Trophoblast cell (in vitro differentiated cells and primary cell): ENCODE results near the gene SLC26A2.

Experiments
- DNase-seq, 2 donors: peaks; one replicate each; pipeline ENCODE4 v3.0.0-alpha.2; 2016
- H2AFZ ChIP-seq: 2 replicates; pipeline ENCODE4 v1.6.1; 2013; ENCODE audit warnings: low read length, moderate library complexity, mild to moderate bottlenecking; ENCODE audit not compliant: insufficient read depth, poor library complexity
- H2AK5ac ChIP-seq: 2 replicates; pipeline ENCODE4 v1.6.1; 2013; ENCODE audit warnings: mild to moderate bottlenecking, low read length
- H2BK120ac ChIP-seq: 2 replicates; pipeline ENCODE4 v1.6.1; 2013; ENCODE audit warnings: low read length, mild to moderate bottlenecking, moderate library complexity; ENCODE audit not compliant: insufficient read depth, poor library complexity
- H2BK12ac ChIP-seq: 2 replicates; pipeline ENCODE4 v1.6.1; 2013; ENCODE audit warnings: mild to moderate bottlenecking, low read length, moderate library complexity
- H2BK5ac ChIP-seq: 2 replicates; pipeline ENCODE4 v1.6.1; 2013; ENCODE audit warnings: low read length, low read depth, moderate library complexity, mild to moderate bottlenecking; ENCODE audit not compliant: poor library complexity
- H3K14ac ChIP-seq: 2 replicates; pipeline ENCODE4 v1.6.1; 2013; ENCODE audit warnings: mild to moderate bottlenecking, low read length
- H3K18ac ChIP-seq: 2 replicates; pipeline ENCODE4 v1.6.1; 2013; ENCODE audit warnings: mild to moderate bottlenecking, low read length
- H3K23ac ChIP-seq: 2 replicates; pipeline ENCODE4 v1.6.1; 2013; ENCODE audit warnings: low read length
- H3K27ac ChIP-seq: 2 replicates; pipeline ENCODE4 v1.5.1; 2013; ENCODE audit warnings: low read depth, mild to moderate bottlenecking, inconsistent platforms, low read length, moderate library complexity
- H3K27me3 ChIP-seq: 2 replicates; pipeline ENCODE4 v1.6.1; 2013; ENCODE audit warnings: inconsistent platforms, mild to moderate bottlenecking, low read length, moderate library complexity; ENCODE audit not compliant: insufficient read depth
- H3K36me3 ChIP-seq, 2 experiments: 1 replicate in 1 of 2; 2 replicates in 1 of 2; pipeline ENCODE4 v1.6.1; 2013; ENCODE audit warnings: low read length in 2 of 2, mild to moderate bottlenecking in 2 of 2, moderate library complexity in 1 of 2; ENCODE audit not compliant: insufficient read depth in 2 of 2, control insufficient read depth in 1 of 2
- H3K4ac ChIP-seq: 2 replicates; pipeline ENCODE4 v1.6.1; 2013; ENCODE audit warnings: low read depth, mild to moderate bottlenecking, low read length, moderate library complexity
- H3K4me1 ChIP-seq, 2 experiments: 1 replicate in 1 of 2; 2 replicates in 1 of 2; pipeline ENCODE4 v1.6.1; 2013; ENCODE audit warnings: low read length in 2 of 2, mild to moderate bottlenecking in 2 of 2, moderate library complexity in 1 of 2; ENCODE audit not compliant: insufficient read depth in 2 of 2, control insufficient read depth in 1 of 2
- H3K4me2 ChIP-seq: 2 replicates; pipeline ENCODE4 v1.6.1; 2013; ENCODE audit warnings: inconsistent platforms, mild to moderate bottlenecking, low read length, moderate library complexity
- H3K4me3 ChIP-seq: 2 replicates; pipeline ENCODE4 v1.5.1; 2013; ENCODE audit warnings: mild to moderate bottlenecking, low read depth, low read length, inconsistent platforms
- H3K79me1 ChIP-seq: one replicate; pipeline ENCODE4 v1.6.1; 2013; ENCODE audit warnings: low read length
- H3K79me2 ChIP-seq: 2 replicates; pipeline ENCODE4 v1.6.1; 2013; ENCODE audit warnings: low read length, mild to moderate bottlenecking; ENCODE audit not compliant: control insufficient read depth, insufficient read depth, poor library complexity
- H3K9ac ChIP-seq: 2 replicates; pipeline ENCODE4 v1.6.1; 2013; ENCODE audit warnings: mild to moderate bottlenecking, low read length
- H3K9me3 ChIP-seq: 2 replicates; pipeline ENCODE4 v1.6.1; 2013; ENCODE audit warnings: low read depth, mild to moderate bottlenecking, control low read depth, inconsistent platforms, low read length; ENCODE audit not compliant: insufficient read depth
- H4K12ac ChIP-seq: 2 replicates; pipeline ENCODE4 v1.6.1; 2013; ENCODE audit warnings: low read depth, mild to moderate bottlenecking, low read length, moderate library complexity
- H4K8ac ChIP-seq: 2 replicates; pipeline ENCODE4 v1.6.1; 2013; ENCODE audit warnings: low read depth, mild to moderate bottlenecking, low read length, moderate library complexity
- H4K91ac ChIP-seq: one replicate; pipeline ENCODE4 v1.6.1; 2013; ENCODE audit warnings: low read depth, mild to moderate bottlenecking, low read length, moderate library complexity
- WGBS: extraction: QIAGEN DNeasy Blood & Tissue Kit; methylation state at CpG from one replicate; pipeline ENCODE4 v1.1.7; 2013; ENCODE audit warnings: missing lambda C conversion rate; ENCODE audit not compliant: insufficient read length, insufficient coverage; ENCODE audit errors: extremely low coverage; 5-methylcytosine and 5-hydroxymethylcytosine counted together

The SLC26A2 gene

DNA sequence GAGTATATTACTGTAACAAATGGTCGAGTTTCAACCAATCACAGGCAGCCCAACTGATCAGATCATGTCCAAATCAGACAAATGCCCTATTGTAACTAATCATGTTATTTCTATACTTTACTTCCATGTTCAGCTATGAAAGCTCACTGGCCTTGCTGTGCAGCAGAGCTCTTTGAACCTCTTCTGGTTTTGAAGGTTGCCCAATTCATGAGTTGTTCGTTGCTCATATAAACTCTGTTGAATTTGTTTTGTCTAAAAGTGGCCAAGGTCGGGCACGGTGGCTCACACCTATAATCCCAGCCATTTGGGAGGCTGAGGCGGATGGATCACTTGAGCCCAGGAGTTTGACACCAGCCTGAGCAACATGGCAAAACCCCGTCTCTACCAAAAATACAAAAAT lies 37.6 kb upstream of the SLC26A2 start:
- Histone ChIP-seq H2AFZ (no peak overlapping the region), H3K18ac (no peak overlapping the region), H4K8ac (no peak overlapping the region), H3K4ac (no peak overlapping the region), H3K36me3 (no peaks in the 10 kb centered on the region), H3K79me2 (no peaks in the 10 kb centered on the region), H3K14ac (no peak overlapping the region), H3K27ac (no peak overlapping the region), H3K9me3 (no peaks in the 10 kb centered on the region), H3K23ac (no peak overlapping the region), H2BK120ac (no peak overlapping the region), H3K79me1 (no peaks in the 10 kb centered on the region), H3K4me3 (no peak overlapping the region), H4K91ac (no peak overlapping the region), H4K12ac (no peak overlapping the region), H3K27me3 (no peaks in the 10 kb centered on the region), H2AK5ac (no peak overlapping the region), H2BK5ac (no peak overlapping the region), H2BK12ac (no peak overlapping the region), H3K4me2 (no peak overlapping the region), H3K4me1 (no peaks in the 10 kb centered on the region), H3K9ac (no peak overlapping the region)
- WGBS, result no CpG with 5 or more reads among the region's 6 CpGs
- DNase-seq, result no peak

DNA sequence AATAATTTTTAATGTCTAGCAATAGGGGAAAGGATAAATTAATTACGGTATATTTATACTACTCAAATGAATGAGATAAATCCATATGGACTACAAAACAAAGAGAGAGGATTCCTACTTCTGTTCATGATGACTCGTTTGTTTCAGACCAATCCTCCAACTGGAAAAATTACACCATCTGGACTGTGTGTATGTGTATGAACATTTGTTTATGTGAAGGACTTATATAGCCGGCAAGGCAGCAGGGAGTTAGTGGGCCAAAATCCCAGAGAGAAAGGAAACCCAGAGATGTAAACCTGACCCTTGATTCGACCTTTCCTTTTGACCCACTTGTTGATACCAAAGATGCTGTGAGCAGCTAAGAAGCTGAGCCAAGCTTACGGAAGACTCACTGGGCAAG lies 36.1 kb upstream of the SLC26A2 start:
- no peaks in the 10 kb centered on the region for H3K27me3 ChIP-seq
- no peaks in the 10 kb centered on the region for H3K36me3 ChIP-seq
- H2AK5ac ChIP-seq, result no peak overlapping the region
- no peak overlapping the region for H3K18ac ChIP-seq
- no peak overlapping the region for H4K91ac ChIP-seq
- no peak overlapping the region for H3K9ac ChIP-seq
- no peak overlapping the region for H3K27ac ChIP-seq
- DNase-seq, result no peak
- H4K12ac ChIP-seq, result no peak overlapping the region
- H3K9me3 ChIP-seq, result no peaks in the 10 kb centered on the region
- H4K8ac ChIP-seq, result no peak overlapping the region
- no peak overlapping the region for H2AFZ ChIP-seq
- no peak overlapping the region for H3K4me3 ChIP-seq
- no CpG with 5 or more reads among the region's 5 CpGs for WGBS
- no peaks in the 10 kb centered on the region for H3K79me1 ChIP-seq
- H2BK12ac ChIP-seq, result no peak overlapping the region
- peak overlapping the region; percentile 21 for H3K23ac ChIP-seq
- no peak overlapping the region for H3K4me2 ChIP-seq
- H2BK120ac ChIP-seq, result no peak overlapping the region
- H3K4ac ChIP-seq, result no peak overlapping the region
- H3K14ac ChIP-seq, result no peak overlapping the region
- H2BK5ac ChIP-seq, result no peak overlapping the region
- no peaks in the 10 kb centered on the region for H3K79me2 ChIP-seq
- no peaks in the 10 kb centered on the region for H3K4me1 ChIP-seq

GRCh38 chr5:149930043-149930748 lies 30.4 kb upstream of the SLC26A2 start:
- no peaks in the 10 kb centered on the region for H3K9me3 ChIP-seq
- H2BK5ac ChIP-seq, result no peak overlapping the region
- no peak overlapping the region for H4K8ac ChIP-seq
- peak in 1 of 2 donors; percentile 15 for DNase-seq
- no peak overlapping the region for H2BK12ac ChIP-seq
- no peaks in the 10 kb centered on the region for H3K27me3 ChIP-seq
- H2BK120ac ChIP-seq, result no peak overlapping the region
- no peak overlapping the region for H2AK5ac ChIP-seq
- no peak overlapping the region for H4K12ac ChIP-seq
- no peaks in the 10 kb centered on the region for H3K79me2 ChIP-seq
- no peaks in the 10 kb centered on the region for H3K79me1 ChIP-seq
- H3K36me3 ChIP-seq, result no peaks in the 10 kb centered on the region
- no peak overlapping the region for H4K91ac ChIP-seq
- no CpG with 5 or more reads among the region's 6 CpGs for WGBS
- H3K23ac ChIP-seq, result no peak overlapping the region
- H3K18ac ChIP-seq, result no peak overlapping the region
- no peak overlapping the region for H3K4me3 ChIP-seq
- no peak overlapping the region for H3K9ac ChIP-seq
- H3K27ac ChIP-seq, result no peak overlapping the region
- H2AFZ ChIP-seq, result no peak overlapping the region
- no peak overlapping the region for H3K14ac ChIP-seq
- H3K4me1 ChIP-seq, result no peaks in the 10 kb centered on the region
- H3K4me2 ChIP-seq, result no peak overlapping the region
- H3K4ac ChIP-seq, result no peak overlapping the region

DNA sequence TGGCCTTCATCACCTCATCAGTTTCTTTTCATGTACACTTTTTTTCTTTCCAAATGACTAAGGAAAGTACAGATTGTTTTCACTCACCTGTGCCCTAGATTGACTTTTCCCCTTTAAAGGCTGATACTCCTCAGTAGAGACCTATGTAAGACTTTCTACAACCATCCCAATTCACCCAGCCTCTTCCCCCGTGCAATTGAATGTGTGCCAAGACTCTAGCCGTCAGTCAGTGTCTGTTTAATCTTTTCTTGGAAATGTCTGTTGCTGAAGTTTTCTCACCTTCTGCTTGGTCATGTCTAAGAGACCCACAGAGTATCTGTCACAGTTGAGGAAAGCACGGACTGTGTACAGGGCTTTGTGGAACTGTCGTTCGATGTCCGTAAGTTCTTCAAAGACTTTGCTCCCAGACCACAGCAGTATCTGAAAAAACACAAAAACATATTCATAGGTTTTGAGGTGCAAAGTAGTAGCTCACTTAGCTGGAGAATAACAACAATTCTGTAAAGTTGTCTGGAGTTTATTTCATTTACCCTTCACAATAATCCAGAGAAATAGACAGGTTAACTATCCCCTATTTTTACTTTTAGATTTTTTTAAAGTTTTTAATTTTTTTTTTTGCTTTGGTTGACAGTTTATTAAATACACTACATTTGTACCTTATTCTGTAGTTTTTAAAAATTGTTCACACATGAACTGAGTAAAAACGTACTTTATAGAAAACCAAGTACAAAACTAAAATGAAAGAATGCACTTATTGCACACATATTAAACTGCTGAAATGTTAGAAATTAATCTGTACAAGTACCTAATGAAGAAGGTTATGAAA lies 29.6 kb upstream of the SLC26A2 start:
- no peaks in the 10 kb centered on the region for H3K79me2 ChIP-seq
- H3K4me3 ChIP-seq, result no peak overlapping the region
- no peak for DNase-seq
- no peak overlapping the region for H4K91ac ChIP-seq
- no peak overlapping the region for H3K27ac ChIP-seq
- peak overlapping the region; percentile 66 for H3K9ac ChIP-seq
- H4K8ac ChIP-seq, result no peak overlapping the region
- no peak overlapping the region for H3K4ac ChIP-seq
- H3K36me3 ChIP-seq, result no peaks in the 10 kb centered on the region
- no peak overlapping the region for H2BK5ac ChIP-seq
- H2BK12ac ChIP-seq, result no peak overlapping the region
- no peak overlapping the region for H2BK120ac ChIP-seq
- H3K14ac ChIP-seq, result no peak overlapping the region
- H2AK5ac ChIP-seq, result no peak overlapping the region
- no peak overlapping the region for H4K12ac ChIP-seq
- H3K9me3 ChIP-seq, result no peaks in the 10 kb centered on the region
- no peaks in the 10 kb centered on the region for H3K4me1 ChIP-seq
- H3K4me2 ChIP-seq, result no peak overlapping the region
- H3K27me3 ChIP-seq, result no peaks in the 10 kb centered on the region
- whole genome bisulfite sequencing, result no CpG with 5 or more reads among the region's 7 CpGs
- no peak overlapping the region for H3K23ac ChIP-seq
- no peak overlapping the region for H2AFZ ChIP-seq
- H3K18ac ChIP-seq, result no peak overlapping the region
- no peaks in the 10 kb centered on the region for H3K79me1 ChIP-seq
